Fibroblast of mammary gland (primary cell): Measurements from ENCODE around the gene BRINP3.

Experiments
- DNase-seq: peaks from one replicate; pipeline ENCODE4 v3.0.0-alpha.2; 2010; ENCODE audit warnings: low read depth
- H3K4me3 ChIP-seq: 2 replicates; pipeline ENCODE4 v1.5.1; 2011; ENCODE audit warnings: low read depth, mild to moderate bottlenecking, low read length, moderate library complexity; ENCODE audit not compliant: control insufficient read depth
- TF ChIP-seq, protein P1 (sequence below): conservative IDR thresholded peaks from 2 replicates; pipeline ENCODE4 v1.5.1; 2011; ENCODE audit warnings: low read depth, low read length, inconsistent platforms; ENCODE audit not compliant: control insufficient read depth, insufficient read depth

The BRINP3 gene

GRCh38 chr1:190476321-190476720 lies 1.3 kb downstream of the BRINP3 start:
- H3K4me3 ChIP-seq = no peak overlapping the region
- DNase-seq = no peak
- TF ChIP-seq, protein P1, sequence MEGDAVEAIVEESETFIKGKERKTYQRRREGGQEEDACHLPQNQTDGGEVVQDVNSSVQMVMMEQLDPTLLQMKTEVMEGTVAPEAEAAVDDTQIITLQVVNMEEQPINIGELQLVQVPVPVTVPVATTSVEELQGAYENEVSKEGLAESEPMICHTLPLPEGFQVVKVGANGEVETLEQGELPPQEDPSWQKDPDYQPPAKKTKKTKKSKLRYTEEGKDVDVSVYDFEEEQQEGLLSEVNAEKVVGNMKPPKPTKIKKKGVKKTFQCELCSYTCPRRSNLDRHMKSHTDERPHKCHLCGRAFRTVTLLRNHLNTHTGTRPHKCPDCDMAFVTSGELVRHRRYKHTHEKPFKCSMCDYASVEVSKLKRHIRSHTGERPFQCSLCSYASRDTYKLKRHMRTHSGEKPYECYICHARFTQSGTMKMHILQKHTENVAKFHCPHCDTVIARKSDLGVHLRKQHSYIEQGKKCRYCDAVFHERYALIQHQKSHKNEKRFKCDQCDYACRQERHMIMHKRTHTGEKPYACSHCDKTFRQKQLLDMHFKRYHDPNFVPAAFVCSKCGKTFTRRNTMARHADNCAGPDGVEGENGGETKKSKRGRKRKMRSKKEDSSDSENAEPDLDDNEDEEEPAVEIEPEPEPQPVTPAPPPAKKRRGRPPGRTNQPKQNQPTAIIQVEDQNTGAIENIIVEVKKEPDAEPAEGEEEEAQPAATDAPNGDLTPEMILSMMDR = no peak

GRCh38 chr1:190475421-190476141 lies 2.1 kb downstream of the BRINP3 start:
- no peak overlapping the region for H3K4me3 ChIP-seq
- no peak for DNase-seq
- TF ChIP-seq, protein P1 = no peak

- no peak overlapping the region for H3K4me3 ChIP-seq
- TF ChIP-seq, protein P1 = no peak
- no peak for DNase-seq
Observed at GRCh38 chr1:190474650-190475211, 2.9 kb downstream of the BRINP3 start.

DNA sequence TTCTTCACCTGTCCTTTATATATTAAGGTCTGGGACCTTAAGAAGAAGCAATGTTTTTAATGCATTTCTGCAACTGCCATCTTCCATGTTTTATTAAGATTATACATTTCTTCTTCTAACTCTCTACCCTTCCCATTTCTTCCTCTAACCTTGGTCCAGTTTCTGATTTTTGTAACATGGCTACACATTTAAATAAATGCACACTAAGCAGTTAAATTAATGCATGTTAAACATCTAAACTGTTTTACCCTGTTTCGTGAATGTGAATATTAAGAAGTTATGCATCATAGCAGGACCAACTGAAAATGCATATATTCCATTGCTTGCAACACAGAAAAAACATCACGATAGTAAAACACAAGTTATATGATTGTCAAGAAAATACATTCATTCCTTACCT lies 3.7 kb downstream of the BRINP3 start:
- DNase-seq = no peak
- H3K4me3 ChIP-seq = no peak overlapping the region
- TF ChIP-seq, protein P1 = no peak

GRCh38 chr1:190472494-190472893 lies 5.2 kb downstream of the BRINP3 start:
- no peak for DNase-seq
- TF ChIP-seq, protein P1 = no peak
- H3K4me3 ChIP-seq = no peak overlapping the region

DNA sequence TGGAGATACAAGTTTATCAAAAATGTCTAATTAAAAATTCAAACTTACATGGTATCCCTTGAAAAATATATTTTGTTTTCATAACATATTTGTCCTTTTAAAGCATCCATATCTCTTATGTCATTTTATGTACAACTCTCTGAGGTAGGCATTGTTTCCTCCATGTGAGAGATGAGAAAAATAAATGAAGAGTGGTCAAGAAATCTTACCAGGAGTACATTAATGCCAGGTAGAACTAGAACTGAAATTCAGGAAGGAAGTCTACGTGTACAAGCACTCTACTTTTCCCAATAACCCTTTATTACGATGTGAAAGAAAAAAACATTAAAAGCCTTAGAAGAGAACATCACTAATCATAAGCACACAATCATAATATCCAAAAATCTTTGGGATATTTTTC lies 5.6 kb downstream of the BRINP3 start:
- TF ChIP-seq, protein P1 = no peak
- no peak for DNase-seq
- H3K4me3 ChIP-seq = no peak overlapping the region
